Measurements from ENCODE around the gene KLHL18.

- no peak for TF ChIP-seq POLR2AphosphoS5 (IDR thresholded peaks at IDR 0.05; ENCODE audit: low read depth, low read length)
- TF ChIP-seq TAF1 (IDR thresholded peaks at IDR 0.05; ENCODE audit: borderline replicate concordance, insufficient read depth, low read length) = no peak
- no peak for TF ChIP-seq REST (IDR thresholded peaks at IDR 0.05; ENCODE audit: insufficient read depth in 1 of 2, low read depth in 2 of 2, low read length in 2 of 2)
- no peak for TF ChIP-seq SIN3A (IDR thresholded peaks at IDR 0.05; ENCODE audit: borderline replicate concordance, insufficient read depth, low read length)
- no peak for TF ChIP-seq FOXP2 (optimal IDR thresholded peaks at IDR 0.05; ENCODE audit: borderline replicate concordance, extremely low read depth, extremely low read length, insufficient read depth)
Observed at GRCh38 chr3:47376393-47376792, 93.6 kb downstream of the KLHL18 start.

Data from PFSK-1 (cell line).